Activated naive CD8-positive, alpha-beta T cell treated with anti-CD3 and anti-CD28 coated beads for 36 hours (primary cell): ENCODE results near the gene NUDT2. TPM values are rescaled to one million over a fixed set of nuclear protein-coding genes. Genes with fewer than 3 reads are reported as not detected.
A peak's percentile ranks its signal among the peaks of the same experiment; 100 is the strongest.
"Not testable (repeated sequence)": the region's sequence is repeated elsewhere in the genome, so short reads cannot be mapped to it uniquely, and the experiment has no call there.

Experiments used
- DNase-seq: peaks from one replicate; pipeline ENCODE4 v3.0.0; 2021
- H3K27ac Mint-ChIP-seq: one replicate; pipeline ENCODE4 v1.8.0; 2022; ENCODE audit warnings: mild to moderate bottlenecking, moderate library complexity, mixed read lengths
- H3K27me3 Mint-ChIP-seq: one replicate; pipeline ENCODE4 v1.8.0; 2022; ENCODE audit warnings: mild to moderate bottlenecking, mixed read lengths
- H3K36me3 Mint-ChIP-seq: one replicate; pipeline ENCODE4 v1.8.0; 2021; ENCODE audit warnings: mild to moderate bottlenecking, mixed read lengths
- H3K4me1 Mint-ChIP-seq: one replicate; pipeline ENCODE4 v1.8.0; 2021; ENCODE audit warnings: mixed read lengths
- H3K4me3 Mint-ChIP-seq: one replicate; pipeline ENCODE4 v1.8.0; 2022; ENCODE audit warnings: mild to moderate bottlenecking, moderate library complexity, mixed read lengths
- H3K9me3 Mint-ChIP-seq: one replicate; pipeline ENCODE4 v1.8.0; 2022; ENCODE audit warnings: mixed read lengths
- total RNA-seq, 2 experiments: library from RNA; stranded (reverse); gene quantifications; one replicate each; pipeline ENCODE4 v1.2.3, GENCODE V29; 2021

NUDT2 gene
- total RNA-seq, 2 experiments from 2014 or later: 28.0 to 32.7 TPM

- H3K36me3 Mint-ChIP-seq: peaks cover 6% of the 10 kb centered on the region
- H3K9me3 Mint-ChIP-seq: no peaks in the 10 kb centered on the region
- H3K27me3 Mint-ChIP-seq: no peaks in the 10 kb centered on the region
- H3K4me3 Mint-ChIP-seq: peak overlapping the region; percentile 96
- H3K4me1 Mint-ChIP-seq: peaks cover 21% of the 10 kb centered on the region
- peak; percentile 7 for DNase-seq
- peak overlapping the region; percentile 97 for H3K27ac Mint-ChIP-seq
Measured at GRCh38 chr9:34328500-34328986, 826 bp upstream of the NUDT2 start.

- peak overlapping the region; percentile 6 for H3K27ac Mint-ChIP-seq
- H3K4me3 Mint-ChIP-seq: no peak overlapping the region
- peaks cover 29% of the 10 kb centered on the region for H3K4me1 Mint-ChIP-seq
- H3K9me3 Mint-ChIP-seq: no peaks in the 10 kb centered on the region
- peaks cover 6% of the 10 kb centered on the region for H3K36me3 Mint-ChIP-seq
- H3K27me3 Mint-ChIP-seq: no peaks in the 10 kb centered on the region
- no peak for DNase-seq
Measured at GRCh38 chr9:34331196-34331595, 1.8 kb downstream of the NUDT2 start.

GRCh38 chr9:34332076-34332964, 3.0 kb downstream of the NUDT2 start:
- Mint-ChIP-seq H3K36me3 (peaks cover 6% of the 10 kb centered on the region), H3K27ac (no peak overlapping the region), H3K4me1 (peaks cover 26% of the 10 kb centered on the region), H3K4me3 (no peak overlapping the region), H3K9me3 (no peaks in the 10 kb centered on the region), H3K27me3 (no peaks in the 10 kb centered on the region)
- DNase-seq: no peak

GRCh38 chr9:34333836-34334235, 4.5 kb downstream of the NUDT2 start:
- no peak overlapping the region for H3K4me3 Mint-ChIP-seq
- no peaks in the 10 kb centered on the region for H3K27me3 Mint-ChIP-seq
- no peak overlapping the region for H3K27ac Mint-ChIP-seq
- H3K9me3 Mint-ChIP-seq: no peaks in the 10 kb centered on the region
- DNase-seq: no peak
- peaks cover 25% of the 10 kb centered on the region for H3K4me1 Mint-ChIP-seq
- H3K36me3 Mint-ChIP-seq: peaks cover 12% of the 10 kb centered on the region

GRCh38 chr9:34334337-34334824, 5.0 kb downstream of the NUDT2 start:
- Mint-ChIP-seq H3K9me3 (no peaks in the 10 kb centered on the region), H3K27me3 (no peaks in the 10 kb centered on the region), H3K36me3 (peaks cover 14% of the 10 kb centered on the region), H3K4me3 (no peak overlapping the region), H3K27ac (no peak overlapping the region), H3K4me1 (peaks cover 25% of the 10 kb centered on the region)
- DNase-seq: no peak

- no peaks in the 10 kb centered on the region for H3K27me3 Mint-ChIP-seq
- DNase-seq: no peak
- H3K4me1 Mint-ChIP-seq: peaks cover 25% of the 10 kb centered on the region
- no peak overlapping the region for H3K27ac Mint-ChIP-seq
- no peak overlapping the region for H3K4me3 Mint-ChIP-seq
- H3K36me3 Mint-ChIP-seq: peaks cover 9% of the 10 kb centered on the region
- H3K9me3 Mint-ChIP-seq: no peaks in the 10 kb centered on the region
Measured at GRCh38 chr9:34334916-34335315, 5.5 kb downstream of the NUDT2 start.

GRCh38 chr9:34335376-34335775, 6.0 kb downstream of the NUDT2 start:
- Mint-ChIP-seq H3K27me3 (no peaks in the 10 kb centered on the region), H3K4me3 (no peak overlapping the region), H3K27ac (no peak overlapping the region), H3K9me3 (no peaks in the 10 kb centered on the region), H3K36me3 (peaks cover 13% of the 10 kb centered on the region), H3K4me1 (peaks cover 23% of the 10 kb centered on the region)
- DNase-seq: no peak

GRCh38 chr9:34337403-34337802, 8.0 kb downstream of the NUDT2 start:
- H3K27me3 Mint-ChIP-seq: no peaks in the 10 kb centered on the region
- no peak for DNase-seq
- peaks cover 18% of the 10 kb centered on the region for H3K36me3 Mint-ChIP-seq
- no peaks in the 10 kb centered on the region for H3K9me3 Mint-ChIP-seq
- H3K4me1 Mint-ChIP-seq: peaks cover 10% of the 10 kb centered on the region
- H3K4me3 Mint-ChIP-seq: no peak overlapping the region
- H3K27ac Mint-ChIP-seq: no peak overlapping the region

- H3K9me3 Mint-ChIP-seq, DNase-seq, H3K27ac Mint-ChIP-seq, H3K27me3 Mint-ChIP-seq, H3K4me3 Mint-ChIP-seq: not testable (repeated sequence)
- peaks cover 10% of the 10 kb centered on the region for H3K4me1 Mint-ChIP-seq
- peaks cover 19% of the 10 kb centered on the region for H3K36me3 Mint-ChIP-seq
Measured at GRCh38 chr9:34338079-34338478, 8.7 kb downstream of the NUDT2 start.

GRCh38 chr9:34338665-34339385, 9.5 kb downstream of the NUDT2 start:
- Mint-ChIP-seq H3K4me3 (no peak overlapping the region), H3K4me1 (peaks cover 9% of the 10 kb centered on the region), H3K27ac (no peak overlapping the region), H3K27me3 (no peaks in the 10 kb centered on the region), H3K9me3 (no peaks in the 10 kb centered on the region), H3K36me3 (peaks cover 19% of the 10 kb centered on the region)
- DNase-seq: no peak

- H3K27ac Mint-ChIP-seq: no peak overlapping the region
- H3K9me3 Mint-ChIP-seq: no peaks in the 10 kb centered on the region
- no peak overlapping the region for H3K4me3 Mint-ChIP-seq
- DNase-seq: no peak
- H3K4me1 Mint-ChIP-seq: peaks cover 2% of the 10 kb centered on the region
- peaks cover 20% of the 10 kb centered on the region for H3K36me3 Mint-ChIP-seq
- no peaks in the 10 kb centered on the region for H3K27me3 Mint-ChIP-seq
Measured at GRCh38 chr9:34341659-34342295, 12.4 kb downstream of the NUDT2 start.

GRCh38 chr9:34343090-34343489, 13.7 kb downstream of the NUDT2 start:
- Mint-ChIP-seq H3K4me3 (no peak overlapping the region), H3K4me1 (peaks cover 2% of the 10 kb centered on the region), H3K27me3 (no peaks in the 10 kb centered on the region), H3K27ac (no peak overlapping the region), H3K36me3 (peaks cover 18% of the 10 kb centered on the region), H3K9me3 (no peaks in the 10 kb centered on the region)
- DNase-seq: no peak

- Mint-ChIP-seq H3K9me3 (no peaks in the 10 kb centered on the region), H3K27ac (no peak overlapping the region), H3K27me3 (no peaks in the 10 kb centered on the region), H3K4me1 (peaks cover under 1% of the 10 kb centered on the region), H3K36me3 (peaks cover 16% of the 10 kb centered on the region), H3K4me3 (no peak overlapping the region)
- DNase-seq: no peak
Measured at GRCh38 chr9:34343605-34344004, 14.2 kb downstream of the NUDT2 start.

- Mint-ChIP-seq H3K4me3 (no peak overlapping the region), H3K27me3 (no peaks in the 10 kb centered on the region), H3K36me3 (peaks cover 11% of the 10 kb centered on the region), H3K27ac (no peak overlapping the region), H3K4me1 (no peaks in the 10 kb centered on the region), H3K9me3 (no peaks in the 10 kb centered on the region)
- no peak for DNase-seq
Measured at GRCh38 chr9:34346873-34347799, 17.8 kb downstream of the NUDT2 start.
